ENCODE data around the gene PCDHA11. TPM values are rescaled to one million over a fixed set of nuclear protein-coding genes. Genes with fewer than 3 reads are reported as not detected.

Gene PCDHA11
- total RNA-seq, 1 donor from 2014 or later: 5.4 TPM

Other genes starting within 250 kb of the PCDHA11 start
- gene CD14, start 235.8 kb upstream of the PCDHA11 start, total RNA-seq: 5.3 TPM in 1 of 2 replicates, not detected in the other
- gene TMCO6, start 229.5 kb upstream of the PCDHA11 start, total RNA-seq: 10.9 and 18.9 TPM in 2 replicates
- 33.0 and 35.6 TPM in 2 replicates for gene NDUFA2, start 221.3 kb upstream of the PCDHA11 start, total RNA-seq
- gene IK, start 221.1 kb upstream of the PCDHA11 start, total RNA-seq: 73.3 and 168 TPM in 2 replicates
- 43.3 and 58.7 TPM in 2 replicates for gene WDR55, start 204.1 kb upstream of the PCDHA11 start, total RNA-seq
- 0.35 and 0.55 TPM in 2 replicates for gene DND1, start 195.4 kb upstream of the PCDHA11 start, total RNA-seq
- 72.2 and 80.2 TPM in 2 replicates for gene HARS1, start 177.6 kb upstream of the PCDHA11 start, total RNA-seq
- 40.4 and 51.1 TPM in 2 replicates for gene HARS2, start 177.5 kb upstream of the PCDHA11 start, total RNA-seq
- gene ZMAT2, start 168.5 kb upstream of the PCDHA11 start, total RNA-seq: 61.0 and 63.1 TPM in 2 replicates
- gene PCDHA1, start 82.8 kb upstream of the PCDHA11 start, total RNA-seq: 0.10 and 0.35 TPM in 2 replicates
- gene PCDHA2, start 74.1 kb upstream of the PCDHA11 start, total RNA-seq: 0.35 TPM in 1 of 2 replicates, not detected in the other
- gene PCDHA3, start 67.9 kb upstream of the PCDHA11 start, total RNA-seq: 0.17 and 1.3 TPM in 2 replicates
- gene PCDHA4, start 61.9 kb upstream of the PCDHA11 start, total RNA-seq: 4.2 and 9.6 TPM in 2 replicates
- 0.94 TPM in 1 of 2 replicates, not detected in the other for gene PCDHA5, start 47.3 kb upstream of the PCDHA11 start, total RNA-seq
- gene PCDHA6, start 41.0 kb upstream of the PCDHA11 start, total RNA-seq: 1.0 and 7.2 TPM in 2 replicates
- gene PCDHA7, start 34.7 kb upstream of the PCDHA11 start, total RNA-seq: 0.87 and 1.4 TPM in 2 replicates
- 1.3 TPM in 1 of 2 replicates, not detected in the other for gene PCDHA8, start 27.8 kb upstream of the PCDHA11 start, total RNA-seq
- gene PCDHA9, start 20.6 kb upstream of the PCDHA11 start, total RNA-seq: 0.99 TPM in 1 of 2 replicates, not detected in the other
- gene PCDHA10, start 13.1 kb upstream of the PCDHA11 start, total RNA-seq: 1.6 and 12.3 TPM in 2 replicates
- gene PCDHA12, start 6.4 kb downstream of the PCDHA11 start, total RNA-seq: 2.4 and 7.8 TPM in 2 replicates
- 0.69 and 2.2 TPM in 2 replicates for gene PCDHA13, start 13.2 kb downstream of the PCDHA11 start, total RNA-seq
- gene PCDHAC1, start 57.3 kb downstream of the PCDHA11 start, total RNA-seq: 0.52 and 2.7 TPM in 2 replicates
- 1.0 and 1.1 TPM in 2 replicates for gene PCDHAC2, start 97.5 kb downstream of the PCDHA11 start, total RNA-seq
- under 0.01 TPM in 1 of 2 replicates, not detected in the other for gene PCDHB1, start 182.4 kb downstream of the PCDHA11 start, total RNA-seq
- 1.6 and 10.1 TPM in 2 replicates for gene PCDHB2, start 225.7 kb downstream of the PCDHA11 start, total RNA-seq
- 0.52 and 2.9 TPM in 2 replicates for gene PCDHB3, start 231.5 kb downstream of the PCDHA11 start, total RNA-seq